Uterus (tissue), 2 donors: ENCODE results near the gene ALDH4A1.

Experiments
- POLR2A ChIP-seq, 2 donors: fragments of 450-650 bp; IDR thresholded peaks; one replicate each; pipeline ENCODE4 v1.6.1; 2016; ENCODE audit warnings: antibody characterized with exemption in 2 of 2, mild to moderate bottlenecking in 1 of 2, moderate library complexity in 1 of 2
- TF ChIP-seq, protein P1 (sequence below), 4 experiments: fragments of 200-600 bp in 2 of 4; fragments of 450-650 bp in 2 of 4; sonication (generic) in 2 of 4; IDR thresholded peaks; one replicate each; pipeline ENCODE4 v1.5.1; 2016 to 2019; ENCODE audit warnings: antibody characterized with exemption in 4 of 4, mild to moderate bottlenecking in 2 of 4, moderate library complexity in 1 of 4

GRCh38 chr1:18922848-18923755 lies 20.7 kb upstream of the ALDH4A1 start:
- TF ChIP-seq, protein P1, sequence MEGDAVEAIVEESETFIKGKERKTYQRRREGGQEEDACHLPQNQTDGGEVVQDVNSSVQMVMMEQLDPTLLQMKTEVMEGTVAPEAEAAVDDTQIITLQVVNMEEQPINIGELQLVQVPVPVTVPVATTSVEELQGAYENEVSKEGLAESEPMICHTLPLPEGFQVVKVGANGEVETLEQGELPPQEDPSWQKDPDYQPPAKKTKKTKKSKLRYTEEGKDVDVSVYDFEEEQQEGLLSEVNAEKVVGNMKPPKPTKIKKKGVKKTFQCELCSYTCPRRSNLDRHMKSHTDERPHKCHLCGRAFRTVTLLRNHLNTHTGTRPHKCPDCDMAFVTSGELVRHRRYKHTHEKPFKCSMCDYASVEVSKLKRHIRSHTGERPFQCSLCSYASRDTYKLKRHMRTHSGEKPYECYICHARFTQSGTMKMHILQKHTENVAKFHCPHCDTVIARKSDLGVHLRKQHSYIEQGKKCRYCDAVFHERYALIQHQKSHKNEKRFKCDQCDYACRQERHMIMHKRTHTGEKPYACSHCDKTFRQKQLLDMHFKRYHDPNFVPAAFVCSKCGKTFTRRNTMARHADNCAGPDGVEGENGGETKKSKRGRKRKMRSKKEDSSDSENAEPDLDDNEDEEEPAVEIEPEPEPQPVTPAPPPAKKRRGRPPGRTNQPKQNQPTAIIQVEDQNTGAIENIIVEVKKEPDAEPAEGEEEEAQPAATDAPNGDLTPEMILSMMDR (IDR thresholded peaks at IDR 0.05): no peak
- no peak for TF ChIP-seq POLR2A (IDR thresholded peaks at IDR 0.05)
